ENCODE data around the gene OR7G1. TPM values are rescaled to one million over a fixed set of nuclear protein-coding genes. Genes with fewer than 3 reads are reported as not detected.

OR7G1 gene
- total RNA-seq (2021) = not detected in 2 replicates
- long read RNA-seq = 0 reads

- Histone ChIP-seq H3K27me3 (ENCODE audit: insufficient read depth, low read length) (no peaks in the 10 kb centered on the region), H3K9me3 (ENCODE audit: control insufficient read depth, low read depth, low read length) (no peaks in the 10 kb centered on the region), H2BK15ac (ENCODE audit: low read depth, low read length) (no peak within 1 kb of the TSS), H2BK120ac (ENCODE audit: low read depth, low read length, poor library complexity, severe bottlenecking) (no peak within 1 kb of the TSS), H4K8ac (replicated peaks; ENCODE audit: insufficient read length, low read depth, low read length) (no peak within 1 kb of the TSS), H3K23ac (ENCODE audit: insufficient read length, low read depth, low read length) (no peak within 1 kb of the TSS), H2BK5ac (ENCODE audit: insufficient read length, low read length) (no peak within 1 kb of the TSS), H3K9ac (ENCODE audit: extremely low read depth, insufficient read length, low read length) (no peak within 1 kb of the TSS), H3K4ac (ENCODE audit: low read depth, low read length) (no peak within 1 kb of the TSS), H4K20me1 (ENCODE audit: control insufficient read depth, insufficient read depth, insufficient read length) (no peaks in the 10 kb centered on the region), H3K4me1 (ENCODE audit: insufficient read depth, low read length) (no peaks in the 10 kb centered on the region), H2BK20ac (ENCODE audit: low read depth, low read length, poor library complexity, severe bottlenecking) (no peak within 1 kb of the TSS), H3K18ac (ENCODE audit: insufficient read length, low read depth, low read length) (no peak within 1 kb of the TSS), H3K27ac (ENCODE audit: insufficient read length, low read depth, low read length) (no peak within 1 kb of the TSS), H3K79me1 (ENCODE audit: insufficient read depth, low read depth, low read length, poor library complexity, severe bottlenecking) (no peaks in the 10 kb centered on the region), H3K4me2 (ENCODE audit: insufficient read depth, insufficient read length, low read length) (no peak within 1 kb of the TSS), H2AK5ac (ENCODE audit: insufficient read length, low read length) (no peak within 1 kb of the TSS), H3T11ph (ENCODE audit: low read length) (no peak within 1 kb of the TSS), H2AFZ (ENCODE audit: low read length) (no peak within 1 kb of the TSS), H4K91ac (ENCODE audit: insufficient read length, low read depth, low read length) (no peak within 1 kb of the TSS), H3K56ac (ENCODE audit: insufficient read length, low read depth, low read length) (no peak within 1 kb of the TSS), H4K5ac (ENCODE audit: insufficient read length, low read depth, low read length) (no peak within 1 kb of the TSS), H3K23me2 (ENCODE audit: insufficient read length, low read depth, low read length, poor library complexity, severe bottlenecking) (no peaks in the 10 kb centered on the region), H3K79me2 (ENCODE audit: insufficient read depth, low read length) (no peaks in the 10 kb centered on the region), H3K14ac (ENCODE audit: insufficient read depth, low read length) (no peak within 1 kb of the TSS), H2BK12ac (ENCODE audit: insufficient read length, low read depth, low read length) (no peak within 1 kb of the TSS)
- peaks cover 1 to 23% (median 13%) of the 10 kb centered on the region in 3 experiments; a peak in 4 of 7 replicates for H3K36me3 Mint-ChIP-seq (ENCODE audit: insufficient read depth in 1 of 3, low read depth in 3 of 3)
- peaks cover 66 to 91% of the 10 kb centered on the region in 2 experiments for H3K9me3 Mint-ChIP-seq
- WGBS (ENCODE audit: extremely low coverage, insufficient read length, low lambda C conversion rate) = no CpG with 5 or more reads among the region's 2 CpGs
- peaks cover 6% of the 10 kb centered on the region for H3K27me3 Mint-ChIP-seq (ENCODE audit: low read depth)
- no peak within 1 kb of the TSS for H3K27ac Mint-ChIP-seq
- no peak within 1 kb of the TSS; a peak in 1 of 5 replicates for H3K4me3 Mint-ChIP-seq
- TF ChIP-seq, protein P1, sequence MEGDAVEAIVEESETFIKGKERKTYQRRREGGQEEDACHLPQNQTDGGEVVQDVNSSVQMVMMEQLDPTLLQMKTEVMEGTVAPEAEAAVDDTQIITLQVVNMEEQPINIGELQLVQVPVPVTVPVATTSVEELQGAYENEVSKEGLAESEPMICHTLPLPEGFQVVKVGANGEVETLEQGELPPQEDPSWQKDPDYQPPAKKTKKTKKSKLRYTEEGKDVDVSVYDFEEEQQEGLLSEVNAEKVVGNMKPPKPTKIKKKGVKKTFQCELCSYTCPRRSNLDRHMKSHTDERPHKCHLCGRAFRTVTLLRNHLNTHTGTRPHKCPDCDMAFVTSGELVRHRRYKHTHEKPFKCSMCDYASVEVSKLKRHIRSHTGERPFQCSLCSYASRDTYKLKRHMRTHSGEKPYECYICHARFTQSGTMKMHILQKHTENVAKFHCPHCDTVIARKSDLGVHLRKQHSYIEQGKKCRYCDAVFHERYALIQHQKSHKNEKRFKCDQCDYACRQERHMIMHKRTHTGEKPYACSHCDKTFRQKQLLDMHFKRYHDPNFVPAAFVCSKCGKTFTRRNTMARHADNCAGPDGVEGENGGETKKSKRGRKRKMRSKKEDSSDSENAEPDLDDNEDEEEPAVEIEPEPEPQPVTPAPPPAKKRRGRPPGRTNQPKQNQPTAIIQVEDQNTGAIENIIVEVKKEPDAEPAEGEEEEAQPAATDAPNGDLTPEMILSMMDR (conservative IDR thresholded peaks at IDR 0.05) = no peak
- H3K4me1 Mint-ChIP-seq = no peaks in the 10 kb centered on the region
- DNase-seq = no peak
Observed at GRCh38 chr19:9115307-9115813, at the start of gene OR7G1. TSS of gene OR7G1 (minus strand) at chr19:9115763. CDS start at chr19:9115763, 0 bp downstream.
